A673 (cell line): Measurements from ENCODE around the gene TRPV4.
"Not testable (repeated sequence)": the region's sequence is repeated elsewhere in the genome, so short reads cannot be mapped to it uniquely, and the experiment has no call there.

Experiments
- EZH2 ChIP-seq: fragments of 200-600 bp; sonication (generic); IDR thresholded peaks from 2 replicates; pipeline ENCODE4 v1.6.1; 2017; ENCODE audit warnings: borderline replicate concordance, low read depth, mild to moderate bottlenecking, mixed read lengths, antibody characterized with exemption, low read length; ENCODE audit not compliant: poor library complexity, severe bottlenecking
- TF ChIP-seq, protein P1 (sequence below): fragments of 300-800, 200-600 bp; sonication (generic); conservative IDR thresholded peaks from 2 replicates; pipeline ENCODE4 v1.5.1; 2017; ENCODE audit warnings: low read depth, mild to moderate bottlenecking, antibody characterized with exemption, low read length, moderate library complexity, mixed read lengths

DNA sequence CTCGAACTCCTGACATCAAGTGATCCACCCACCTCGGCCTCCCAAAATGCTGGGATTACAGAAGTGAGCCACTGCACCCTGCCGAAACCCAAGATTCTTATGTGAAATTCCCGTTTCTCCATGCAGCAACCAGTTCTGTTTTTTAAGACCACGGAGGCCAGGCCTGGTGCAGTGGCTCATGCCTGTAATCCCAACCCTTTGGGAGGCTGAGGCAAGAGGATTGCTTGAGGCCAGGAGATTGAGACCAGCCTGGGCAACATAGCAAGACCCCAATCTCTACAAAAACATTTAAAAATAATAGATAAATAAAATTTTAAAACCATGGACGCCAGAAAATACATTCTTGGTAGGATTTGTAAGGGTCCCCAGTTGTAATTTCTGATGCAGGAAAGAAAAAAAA lies 17.3 kb upstream of the TRPV4 start:
- TF ChIP-seq, protein P1, sequence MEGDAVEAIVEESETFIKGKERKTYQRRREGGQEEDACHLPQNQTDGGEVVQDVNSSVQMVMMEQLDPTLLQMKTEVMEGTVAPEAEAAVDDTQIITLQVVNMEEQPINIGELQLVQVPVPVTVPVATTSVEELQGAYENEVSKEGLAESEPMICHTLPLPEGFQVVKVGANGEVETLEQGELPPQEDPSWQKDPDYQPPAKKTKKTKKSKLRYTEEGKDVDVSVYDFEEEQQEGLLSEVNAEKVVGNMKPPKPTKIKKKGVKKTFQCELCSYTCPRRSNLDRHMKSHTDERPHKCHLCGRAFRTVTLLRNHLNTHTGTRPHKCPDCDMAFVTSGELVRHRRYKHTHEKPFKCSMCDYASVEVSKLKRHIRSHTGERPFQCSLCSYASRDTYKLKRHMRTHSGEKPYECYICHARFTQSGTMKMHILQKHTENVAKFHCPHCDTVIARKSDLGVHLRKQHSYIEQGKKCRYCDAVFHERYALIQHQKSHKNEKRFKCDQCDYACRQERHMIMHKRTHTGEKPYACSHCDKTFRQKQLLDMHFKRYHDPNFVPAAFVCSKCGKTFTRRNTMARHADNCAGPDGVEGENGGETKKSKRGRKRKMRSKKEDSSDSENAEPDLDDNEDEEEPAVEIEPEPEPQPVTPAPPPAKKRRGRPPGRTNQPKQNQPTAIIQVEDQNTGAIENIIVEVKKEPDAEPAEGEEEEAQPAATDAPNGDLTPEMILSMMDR = not testable (repeated sequence)
- TF ChIP-seq EZH2 = not testable (repeated sequence)
